ENCODE data around the gene SMIM44. TPM values are rescaled to one million over a fixed set of nuclear protein-coding genes. Genes with fewer than 3 reads are reported as not detected.

Gene SMIM44
- total RNA-seq, 1 donor from 2014 or later: not detected

- Histone ChIP-seq H3K4me1 (peaks cover 15% of the 10 kb centered on the region), H3K9me3 (no peaks in the 10 kb centered on the region), H3K27ac (no peak overlapping the region), H3K36me3 (no peaks in the 10 kb centered on the region), H3K27me3 (no peaks in the 10 kb centered on the region), H3K4me3 (no peak overlapping the region)
- DNase-seq (ENCODE audit: extremely low spot score in 2 of 2): no peak
- TF ChIP-seq CTCF (IDR thresholded peaks at IDR 0.05) (peak; percentile 59 to 90 (median 87)), POLR2AphosphoS5 (IDR thresholded peaks at IDR 0.05; ENCODE audit: insufficient read depth in 1 of 2, low read depth in 1 of 2) (no peak)
- intact Hi-C loops (cut with DNase I): loop anchor here (2.0 to 5.0 kb wide), 2 partner anchors 150 to 167 kb away; no protein-coding TSS in a partner anchor
These were observed 11.1 kb downstream of the SMIM44 start for GRCh38 chr19:3471954-3472655.

DNA sequence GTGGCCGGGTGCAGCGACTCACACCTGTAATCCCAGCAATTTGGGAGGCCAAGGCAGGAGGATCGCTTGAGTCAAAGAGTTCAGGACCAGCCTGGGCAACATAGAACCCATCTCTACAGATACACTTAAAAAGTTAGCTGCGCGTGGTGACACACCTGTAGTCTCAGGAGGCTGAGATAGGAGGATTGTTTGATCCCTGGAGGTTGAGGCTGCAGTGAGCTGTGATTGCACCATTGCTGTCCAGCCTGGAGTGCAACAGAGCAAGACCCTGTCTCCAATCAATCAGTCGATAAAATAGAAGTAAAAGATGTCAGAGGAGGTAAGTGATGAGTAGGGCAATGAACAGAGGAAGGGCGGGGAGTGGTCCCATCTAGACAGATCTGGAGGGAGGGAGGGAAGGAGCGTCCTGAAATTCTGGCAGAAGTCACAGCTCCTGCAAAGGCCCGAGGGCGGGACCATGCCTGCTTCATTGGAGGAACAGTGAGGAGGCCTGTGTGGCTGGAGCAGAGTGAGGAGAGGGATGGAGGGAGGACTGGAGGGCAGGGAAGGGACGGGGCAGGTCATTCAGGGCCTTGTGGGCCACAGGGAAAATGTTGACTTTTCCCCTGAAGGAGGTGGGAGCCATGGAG lies 12.6 kb downstream of the SMIM44 start:
- peak overlapping the region; percentile 63 for H3K27ac ChIP-seq
- no peak for DNase-seq (ENCODE audit: extremely low spot score in 2 of 2)
- H3K9me3 ChIP-seq: no peaks in the 10 kb centered on the region
- no peak for TF ChIP-seq POLR2AphosphoS5 (IDR thresholded peaks at IDR 0.05; ENCODE audit: insufficient read depth in 1 of 2, low read depth in 1 of 2)
- no peak for TF ChIP-seq POLR2A (IDR thresholded peaks at IDR 0.05)
- TF ChIP-seq CTCF (IDR thresholded peaks at IDR 0.05): no peak
- no peaks in the 10 kb centered on the region for H3K36me3 ChIP-seq
- no peak overlapping the region for H3K4me3 ChIP-seq
- intact Hi-C loops (cut with DNase I): loop anchor here (5.0 kb wide), 1 partner anchor 148 kb away; no protein-coding TSS in a partner anchor
- no peaks in the 10 kb centered on the region for H3K27me3 ChIP-seq
- H3K4me1 ChIP-seq: peaks cover 18% of the 10 kb centered on the region

DNA sequence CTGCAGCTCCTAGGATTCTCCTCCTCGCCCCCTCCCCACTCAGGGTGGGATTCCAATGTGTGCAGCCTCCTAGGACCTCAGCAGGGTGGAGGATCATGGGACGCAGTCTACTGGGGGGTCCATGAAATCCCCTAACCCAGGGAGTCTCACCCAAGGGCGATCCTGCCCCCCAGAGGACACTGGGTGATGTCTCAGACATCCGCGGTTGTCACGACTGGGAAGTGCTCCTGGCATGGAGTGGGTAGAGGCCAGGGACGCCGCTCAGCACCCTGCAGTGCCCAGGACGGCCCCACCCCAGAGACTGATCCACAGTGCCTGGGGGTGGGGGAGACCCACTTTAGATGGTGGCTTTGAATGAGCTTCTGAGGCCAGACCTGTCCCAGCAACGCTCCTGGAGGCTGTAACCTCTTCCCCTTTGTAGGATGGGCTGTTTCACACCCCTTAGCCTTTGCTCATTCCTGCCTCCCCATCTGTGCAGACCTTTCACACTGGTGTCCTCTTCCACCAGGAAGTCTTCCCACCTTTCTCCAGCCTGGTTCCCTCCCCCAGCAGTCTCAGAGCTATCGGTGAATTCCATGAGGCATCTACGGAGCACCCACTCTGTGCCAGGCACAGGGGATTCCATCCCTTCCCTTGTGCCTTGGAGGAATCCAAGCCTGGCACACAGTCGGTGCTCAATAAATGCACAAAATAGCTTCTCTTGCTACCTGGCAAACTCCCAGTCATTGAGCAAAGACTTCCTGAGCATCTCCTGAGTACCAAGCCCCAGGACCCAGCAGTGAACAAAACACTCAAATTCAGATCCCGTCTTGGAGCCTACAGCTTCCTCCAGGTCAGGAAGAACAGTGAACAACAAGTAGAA lies 13.4 kb downstream of the SMIM44 start:
- Histone ChIP-seq H3K27ac (peak overlapping the region; percentile 34), H3K4me3 (no peak overlapping the region), H3K27me3 (no peaks in the 10 kb centered on the region), H3K4me1 (peaks cover 18% of the 10 kb centered on the region), H3K9me3 (no peaks in the 10 kb centered on the region), H3K36me3 (no peaks in the 10 kb centered on the region)
- no peak for DNase-seq (ENCODE audit: extremely low spot score in 2 of 2)
- intact Hi-C loops (cut with DNase I): loop anchor here (5.0 kb wide), 1 partner anchor 148 kb away; no protein-coding TSS in a partner anchor
- peak in 1 of 2 donors; percentile 30 for TF ChIP-seq POLR2AphosphoS5 (IDR thresholded peaks at IDR 0.05; ENCODE audit: insufficient read depth in 1 of 2, low read depth in 1 of 2)
- TF ChIP-seq CTCF (IDR thresholded peaks at IDR 0.05): no peak
- no peak for TF ChIP-seq POLR2A (IDR thresholded peaks at IDR 0.05)

DNA sequence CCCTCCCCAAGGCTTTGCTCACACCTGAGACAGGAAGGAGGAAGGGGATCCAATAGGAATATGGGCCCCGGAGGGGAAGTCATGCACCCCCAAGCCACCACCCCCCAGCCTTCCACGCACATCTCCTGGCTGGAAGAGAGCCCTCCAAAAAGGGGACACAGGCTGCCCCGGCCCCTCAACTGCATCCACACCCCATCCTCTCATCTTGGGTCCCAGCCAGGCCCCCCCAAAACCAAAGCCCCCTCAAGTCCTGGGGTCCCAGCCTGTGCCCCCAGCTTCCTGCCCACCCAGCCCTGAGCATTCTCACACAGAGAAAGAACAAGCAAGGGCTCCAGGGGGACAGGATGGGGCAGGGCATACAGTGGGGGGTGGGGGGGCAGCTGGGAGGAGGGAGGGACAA lies 15.0 kb downstream of the SMIM44 start:
- TF ChIP-seq CTCF (IDR thresholded peaks at IDR 0.05) (no peak), POLR2A (IDR thresholded peaks at IDR 0.05) (no peak), POLR2AphosphoS5 (IDR thresholded peaks at IDR 0.05; ENCODE audit: insufficient read depth in 1 of 2, low read depth in 1 of 2) (no peak)
- no peaks in the 10 kb centered on the region for H3K27me3 ChIP-seq
- H3K9me3 ChIP-seq: no peaks in the 10 kb centered on the region
- DNase-seq (ENCODE audit: extremely low spot score in 2 of 2): no peak
- H3K36me3 ChIP-seq: peaks cover 0 to 8% of the 10 kb centered on the region in 2 donors
- intact Hi-C loops (cut with DNase I): no loop called here
- peaks cover 22% of the 10 kb centered on the region for H3K4me1 ChIP-seq
- H3K4me3 ChIP-seq: no peak overlapping the region
- peak overlapping the region; percentile 34 for H3K27ac ChIP-seq
